NCI-H82 treated with DMSO at 0.1 percent for 48 hours (cell line): ENCODE results near the gene HELZ.
A peak's percentile ranks its signal among the peaks of the same experiment; 100 is the strongest.

ENCODE experiments used
- DNase-seq: peaks from one replicate; lab custom pipeline; 2025; ENCODE audit not compliant: unreplicated experiment; lab: John Stamatoyannopoulos, UW

HELZ gene

DNA sequence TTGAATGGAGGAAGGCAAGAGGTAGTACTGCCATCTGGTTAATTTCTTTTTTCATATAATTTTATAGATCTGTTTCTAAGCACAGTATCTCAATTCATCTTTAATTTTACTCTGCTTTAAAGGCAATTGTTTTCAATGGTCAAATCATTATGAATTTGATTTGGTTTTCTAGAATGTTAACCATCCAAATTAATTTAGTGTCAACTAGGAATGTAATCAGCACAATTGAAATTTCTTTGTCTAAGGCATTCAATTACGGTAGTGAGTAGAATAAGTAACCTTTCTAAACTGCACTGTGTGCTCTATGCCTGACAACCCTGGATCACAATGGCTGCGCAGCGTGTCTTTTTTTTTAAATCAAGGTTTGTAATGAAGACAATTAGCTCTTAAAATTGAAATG lies 156.4 kb downstream of the HELZ start:
- DNase-seq, result no peak

- no peak for DNase-seq
These were observed 159.6 kb downstream of the HELZ start for GRCh38 chr17:67085406-67085805.

- no peak for DNase-seq
These were observed 162.9 kb downstream of the HELZ start for GRCh38 chr17:67082107-67082506.

GRCh38 chr17:67080804-67081203 lies 164.2 kb downstream of the HELZ start:
- no peak for DNase-seq

- DNase-seq, result no peak
These were observed 165.5 kb downstream of the HELZ start for GRCh38 chr17:67079491-67079890.

DNA sequence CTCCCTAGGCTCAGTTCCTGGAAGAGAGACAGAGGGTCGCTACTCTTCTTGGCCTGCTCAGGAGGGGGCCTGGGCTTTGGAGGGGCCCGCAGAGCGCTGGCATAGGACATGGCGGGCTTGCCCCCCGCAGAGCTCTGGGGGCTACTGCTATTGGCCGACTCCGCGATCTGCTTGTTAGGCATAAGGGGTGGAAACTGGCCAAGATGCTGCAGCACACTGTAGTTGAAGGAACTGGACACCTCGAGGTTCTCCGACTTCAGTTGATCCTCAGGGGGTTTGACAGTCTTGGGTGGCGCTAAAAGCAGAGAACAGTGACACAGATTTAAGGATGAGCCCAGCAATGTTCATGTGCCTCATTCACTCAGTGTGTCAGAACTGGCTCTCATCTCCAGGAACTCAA lies 166.7 kb downstream of the HELZ start:
- DNase-seq, result no peak

DNA sequence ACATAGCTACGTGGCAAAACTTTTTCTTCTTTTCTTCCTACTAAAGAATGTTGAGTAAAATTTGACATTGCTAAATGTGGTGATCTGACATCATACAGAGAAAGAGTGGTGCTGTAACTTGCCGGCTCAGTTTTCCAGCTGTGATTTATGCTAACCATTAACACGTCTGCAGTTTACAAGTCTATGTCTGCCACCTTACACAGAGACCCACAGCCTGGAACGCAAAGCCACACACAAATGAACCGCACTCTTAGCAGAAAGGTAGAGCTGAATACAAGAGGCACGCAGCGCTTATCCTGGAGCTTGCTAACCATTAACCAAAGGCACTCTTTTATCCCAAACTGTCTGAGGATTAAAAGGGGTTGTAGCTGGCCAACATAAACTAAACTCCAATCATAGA lies 168.7 kb downstream of the HELZ start:
- DNase-seq, result no peak

DNA sequence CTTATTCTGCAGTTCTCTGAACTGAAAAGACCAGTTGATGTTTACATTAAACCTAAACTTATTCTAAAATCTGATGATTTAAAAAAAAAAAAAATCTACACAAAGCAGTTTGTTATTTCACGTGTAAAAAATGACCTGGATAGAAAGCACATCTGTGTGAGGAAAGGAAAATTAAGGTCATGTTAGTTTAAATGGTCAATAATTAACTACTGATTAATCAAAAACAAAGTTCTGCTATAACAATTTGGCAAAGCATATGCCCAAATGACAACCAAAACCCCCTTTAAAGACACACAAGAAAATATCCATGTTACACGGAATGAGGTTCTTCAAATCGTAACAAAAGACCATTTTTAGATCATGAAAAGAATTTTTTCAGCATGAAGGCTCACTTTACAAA lies 170.2 kb downstream of the HELZ start:
- no peak for DNase-seq

DNA sequence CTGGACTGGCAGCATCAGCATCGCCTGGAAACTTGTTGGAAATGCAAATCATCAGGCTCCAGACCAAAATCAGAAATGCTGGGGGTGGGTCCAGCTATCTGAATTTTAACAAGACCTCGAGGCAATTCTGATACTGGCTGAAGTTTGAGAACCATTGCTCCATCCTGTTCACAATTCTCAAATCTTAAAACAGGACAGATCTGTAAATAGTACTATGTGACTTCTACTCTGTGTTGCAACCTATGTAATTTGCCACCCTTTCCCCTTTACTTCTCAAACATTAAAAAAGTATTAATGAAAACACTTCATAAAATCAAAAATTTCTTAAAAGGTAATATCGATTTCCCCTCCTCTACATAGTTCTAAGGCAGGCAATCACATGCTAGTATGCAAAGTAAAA lies 172.1 kb downstream of the HELZ start:
- no peak for DNase-seq

DNA sequence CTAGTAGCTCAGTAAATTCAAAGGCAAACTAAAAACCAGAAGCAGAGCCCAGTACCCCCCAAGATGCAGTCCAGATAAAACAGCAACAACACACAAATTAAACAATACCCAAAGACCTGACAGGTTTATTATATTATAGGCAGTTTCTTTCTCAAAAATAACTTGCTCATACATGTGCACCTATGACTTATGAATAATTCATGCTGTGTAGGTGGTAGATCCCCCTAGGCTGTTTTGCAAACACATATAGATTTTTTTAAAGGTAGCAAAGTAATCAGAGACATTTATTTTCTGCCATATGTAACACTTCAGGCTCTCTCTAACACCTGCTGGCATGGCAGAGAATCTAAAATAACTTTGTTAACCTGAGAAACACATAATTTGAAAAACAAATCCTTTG lies 173.4 kb downstream of the HELZ start:
- no peak for DNase-seq

DNA sequence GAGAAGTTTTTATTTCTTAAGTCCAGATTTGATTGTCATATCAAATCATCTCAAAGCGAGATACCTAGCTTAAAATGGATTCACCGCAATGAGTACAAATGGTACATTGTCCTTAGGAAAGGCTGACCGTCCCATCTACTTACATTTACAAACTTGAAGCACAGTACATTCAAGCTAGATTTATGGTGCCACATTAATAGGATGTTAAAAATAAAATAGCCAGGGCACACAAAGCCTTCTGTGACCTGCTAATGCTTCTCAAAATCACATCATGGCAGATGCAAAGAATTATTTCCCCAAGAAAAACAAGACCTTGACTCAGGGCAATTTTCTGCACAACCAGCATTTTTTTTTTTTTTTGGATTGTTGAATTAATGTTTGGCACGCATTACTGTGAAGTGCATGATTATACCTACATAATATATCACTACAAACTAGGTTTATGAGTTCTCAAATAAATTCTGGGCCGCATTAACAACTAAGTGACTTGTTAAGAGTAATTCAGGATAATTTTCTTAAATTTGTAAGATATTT lies 175.3 kb downstream of the HELZ start:
- no peak for DNase-seq

GRCh38 chr17:67068999-67069398 lies 176.0 kb downstream of the HELZ start:
- peak; percentile 76 for DNase-seq

GRCh38 chr17:67067571-67068482 lies 177.2 kb downstream of the HELZ start:
- no peak for DNase-seq

DNA sequence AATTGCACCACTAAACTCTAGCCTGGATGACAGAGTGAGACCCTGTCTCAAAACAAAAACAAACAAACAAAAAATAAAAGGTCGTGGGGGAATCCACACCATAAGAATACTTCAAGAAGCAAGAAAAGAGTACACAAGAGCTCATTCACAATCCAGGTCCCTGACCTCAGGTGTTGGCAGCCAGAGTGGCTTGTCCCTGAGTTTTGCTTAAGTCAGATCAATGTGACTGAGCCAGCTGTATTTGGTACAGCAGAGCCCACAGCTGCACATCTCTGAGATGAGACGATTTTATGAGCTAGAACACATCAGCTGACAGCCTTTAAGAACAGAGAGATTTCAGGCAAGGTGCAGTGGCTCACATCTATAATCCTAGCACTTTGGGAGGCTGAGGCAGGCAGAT lies 178.3 kb downstream of the HELZ start:
- no peak for DNase-seq

DNA sequence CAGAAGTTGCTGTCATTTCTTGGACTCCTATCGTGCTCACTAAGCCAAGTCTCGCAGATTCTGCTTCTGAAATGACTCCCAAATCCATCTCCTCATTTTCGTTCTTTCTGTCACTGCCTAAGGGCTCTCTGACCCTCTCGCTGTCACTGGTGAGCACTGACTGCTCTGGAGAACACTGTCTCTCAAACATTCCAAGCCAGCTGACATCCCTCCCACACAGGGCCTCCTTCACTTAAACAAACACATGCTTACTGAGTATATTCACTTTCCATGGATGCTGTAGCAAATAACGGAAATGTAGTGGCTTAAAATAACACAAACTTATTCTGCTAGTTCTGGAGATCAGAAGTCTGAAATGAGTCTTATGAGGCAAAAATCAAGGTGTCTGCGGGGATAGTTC lies 181.9 kb downstream of the HELZ start:
- no peak for DNase-seq

DNA sequence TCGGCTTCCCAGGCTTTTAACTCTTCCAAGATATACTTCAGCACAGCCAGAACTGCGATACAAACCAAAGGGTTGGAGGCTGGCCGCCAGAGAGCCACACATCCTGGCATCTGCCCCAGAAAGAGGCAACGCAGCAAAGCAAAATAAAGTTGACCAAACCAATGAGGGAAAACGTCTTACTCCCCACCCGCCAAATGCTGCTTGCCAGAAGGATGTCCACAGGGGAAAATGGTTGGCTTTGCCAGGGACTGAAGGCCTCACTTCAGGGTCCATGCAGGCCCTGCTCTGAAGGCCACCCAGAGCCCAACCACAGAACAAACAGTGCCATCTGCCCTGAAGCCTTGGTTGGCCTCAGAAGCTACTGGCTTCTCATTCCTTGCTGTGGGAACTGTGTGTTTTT lies 185.6 kb downstream of the HELZ start:
- no peak for DNase-seq

DNA sequence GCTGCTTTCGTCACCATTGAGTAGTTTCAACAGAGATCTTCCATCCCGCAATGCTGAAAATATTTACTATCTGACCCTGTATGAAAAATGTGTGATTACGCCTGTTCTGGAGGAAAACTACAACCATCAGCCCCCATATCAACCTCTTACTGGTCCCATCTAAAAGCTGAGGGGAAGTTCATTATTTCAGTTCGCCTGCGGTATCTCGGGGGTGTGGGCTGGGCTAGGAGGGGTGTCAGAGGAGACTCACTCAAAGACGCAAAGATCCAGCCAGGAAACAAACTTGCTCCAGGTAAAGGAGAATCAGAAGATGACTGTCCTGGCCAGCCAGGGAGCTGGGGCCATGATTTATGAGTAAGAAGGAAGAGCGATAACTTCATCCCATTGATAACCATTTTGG lies 187.0 kb downstream of the HELZ start:
- DNase-seq, result no peak

DNA sequence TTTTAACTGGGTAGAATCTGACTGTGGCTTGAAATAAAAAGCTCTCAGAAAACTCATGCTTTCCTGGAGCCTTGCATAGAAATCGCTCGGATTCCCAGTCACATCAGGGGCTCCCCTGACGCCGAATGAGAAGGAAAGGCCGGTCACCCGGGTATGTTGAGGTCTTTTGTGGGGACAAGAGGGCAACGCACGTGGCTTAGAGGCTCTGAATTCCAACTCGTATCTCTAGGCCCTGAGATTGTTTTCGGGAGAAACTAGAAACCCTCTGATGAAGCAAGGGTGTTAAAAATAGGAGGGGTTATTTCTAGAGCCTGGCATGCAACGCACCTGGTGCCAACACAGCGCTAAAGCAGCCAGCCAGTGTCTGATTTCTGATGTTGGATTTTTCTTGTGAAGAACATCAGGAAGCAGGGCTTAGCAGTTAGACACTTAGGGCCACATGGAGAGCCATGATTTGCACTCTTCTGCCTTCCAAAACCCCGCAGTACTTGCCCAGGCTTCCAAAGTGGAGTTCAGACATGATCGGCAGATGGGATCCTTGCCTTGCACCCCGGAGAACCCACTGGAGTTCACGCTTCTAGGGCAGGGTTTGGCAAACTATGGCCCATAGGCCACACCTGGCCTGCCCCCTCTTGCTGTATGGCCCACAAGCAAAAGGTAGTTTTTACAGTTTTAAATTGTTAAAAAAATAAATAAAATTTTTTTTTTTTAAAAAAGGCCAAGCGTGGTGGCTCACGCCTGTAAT lies 188.1 kb downstream of the HELZ start:
- DNase-seq, result no peak

- DNase-seq, result no peak
These were observed 188.9 kb downstream of the HELZ start for GRCh38 chr17:67055811-67056745.

- no peak for DNase-seq
These were observed 190.0 kb downstream of the HELZ start for GRCh38 chr17:67055041-67055443.

- no peak for DNase-seq
These were observed 190.4 kb downstream of the HELZ start for GRCh38 chr17:67054608-67055007.
